Kidney (tissue), 14 donors: ENCODE measurements around the gene INPP5A. TPM values are rescaled to one million over a fixed set of nuclear protein-coding genes. Genes with fewer than 3 reads are reported as not detected.

Experiments
- DNase-seq, 5 donors: peaks; one replicate each; pipeline ENCODE4 v3.0.0-alpha.2; 2013 to 2020
- FAIRE-seq: peaks from 2 replicates; lab custom pipeline; 2012; peaks lifted over from hg19 to GRCh38; lab: Jason Lieb, UNC
- H3K27ac ChIP-seq, 2 donors: one replicate each; pipeline ENCODE4 v1.7.0; 2013; ENCODE audit warnings: low read depth in 2 of 2, low read length in 2 of 2, inconsistent platforms in 1 of 2
- H3K27me3 ChIP-seq: one replicate; pipeline ENCODE4 v1.7.1; 2013; ENCODE audit warnings: low read length, inconsistent platforms; ENCODE audit not compliant: control insufficient read depth, insufficient read depth
- H3K36me3 ChIP-seq, 3 donors: one replicate each; pipeline versions ENCODE4 v1.7.0 to v1.7.1; 2013; ENCODE audit warnings: low read length in 3 of 3, control low read depth in 1 of 3, inconsistent platforms in 1 of 3; ENCODE audit not compliant: insufficient read depth in 3 of 3, control insufficient read depth in 2 of 3
- H3K4me1 ChIP-seq, 3 donors: one replicate each; pipeline versions ENCODE4 v1.7.0 to v1.7.1; 2013; ENCODE audit warnings: low read length in 3 of 3, inconsistent platforms in 1 of 3, low read depth in 1 of 3; ENCODE audit not compliant: control insufficient read depth in 2 of 3, insufficient read depth in 2 of 3
- H3K4me3 ChIP-seq, 3 donors: one replicate each; pipeline versions ENCODE4 v1.7.0 to v1.8.1; 2013; ENCODE audit warnings: low read length in 3 of 3, control low read depth in 1 of 3, inconsistent platforms in 1 of 3
- H3K9ac ChIP-seq, 3 donors: one replicate each; pipeline versions ENCODE4 v1.7.0 to v1.7.1; 2013; ENCODE audit warnings: low read length in 3 of 3, control low read depth in 1 of 3, inconsistent platforms in 1 of 3
- H3K9me3 ChIP-seq, 3 donors: one replicate each; pipeline versions ENCODE4 v1.7.0 to v1.7.1; 2013; ENCODE audit warnings: low read length in 3 of 3, control low read depth in 1 of 3, inconsistent platforms in 1 of 3; ENCODE audit not compliant: control insufficient read depth in 2 of 3, insufficient read depth in 1 of 3
- CTCF ChIP-seq: IDR thresholded peaks from 3 replicates; pipeline ENCODE4 v1.5.1; 2012; ENCODE audit warnings: mild to moderate bottlenecking, moderate library complexity, borderline replicate concordance; ENCODE audit not compliant: insufficient read depth; ENCODE audit errors: extremely low read depth
- intact Hi-C: fragments of 100-400 bp; cut with DNase I; formaldehyde crosslinking; loops from one replicate; pipeline ENCODE4 v1.11.1; 2022
- polyA plus RNA-seq: library from polyadenylated mRNA; stranded (reverse); fragments of 350-450 nt; fragmentation: Illumina TruSeq; extraction: RNeasy Lipid Tissue Mini Kit (QIAGEN cat#74804); gene quantifications from one replicate; pipeline ENCODE4 v1.2.3, GENCODE V29; 2014; ENCODE audit warnings: low read depth, low replicate concordance; ENCODE audit not compliant: insufficient read depth
- total RNA-seq: library from RNA; stranded (reverse); fragmentation: NEBNext Ultra II Directional; extraction: Animal tissue kit (Norgen Biotek cat#: 25700); gene quantifications from one replicate; pipeline ENCODE4 v1.2.1, GENCODE V29; 2021
- donor health status: control.
- donor health status: control.
- donor health status: control.
- donor health status: control.
- donor health status: control.
- donor health status: DM: yes; HTN: yes; CAD: no.
- donor health status: Normal renal cell carcinoma (clear cell type).

The INPP5A gene
- total and polyA plus RNA-seq, 2 donors from 2014 or later = 20.8 to 40.3 TPM

GRCh38 chr10:132707776-132708171 lies 170.2 kb downstream of the INPP5A start:
- Histone ChIP-seq H3K4me1 (no peaks in the 10 kb centered on the region), H3K9me3 (peaks cover 0 to 14% (median 0%) of the 10 kb centered on the region in 3 donors), H3K27ac (no peak overlapping the region), H3K27me3 (no peaks in the 10 kb centered on the region), H3K9ac (no peak overlapping the region), H3K4me3 (no peak overlapping the region), H3K36me3 (peaks cover 0 to 10% (median 4%) of the 10 kb centered on the region in 3 donors)
- FAIRE-seq (no peak), DNase-seq (peak in 2 of 5 donors; percentile 35 to 66)
- no peak for TF ChIP-seq CTCF
- intact Hi-C loops = no loop called here

- TF ChIP-seq CTCF = no peak
- FAIRE-seq (no peak), DNase-seq (peak in 2 of 5 donors; percentile 38 to 40)
- Histone ChIP-seq H3K4me1 (peaks cover 0 to 3% (median 0%) of the 10 kb centered on the region in 3 donors), H3K27ac (no peak overlapping the region), H3K36me3 (peaks cover 0 to 10% (median 7%) of the 10 kb centered on the region in 3 donors), H3K9me3 (peaks cover 0 to 14% (median 0%) of the 10 kb centered on the region in 3 donors), H3K27me3 (no peaks in the 10 kb centered on the region), H3K4me3 (no peak overlapping the region), H3K9ac (no peak overlapping the region)
- intact Hi-C loops = no loop called here
Observed at GRCh38 chr10:132708441-132708840, 170.9 kb downstream of the INPP5A start.

- H3K27me3 ChIP-seq = no peaks in the 10 kb centered on the region
- H3K27ac ChIP-seq = no peak overlapping the region
- peaks cover 0 to 3% (median 0%) of the 10 kb centered on the region in 3 donors for H3K4me1 ChIP-seq
- DNase-seq (peak in 2 of 5 donors; percentile 40 to 51), FAIRE-seq (no peak)
- peaks cover 0 to 10% (median 7%) of the 10 kb centered on the region in 3 donors for H3K36me3 ChIP-seq
- H3K9ac ChIP-seq = no peak overlapping the region
- intact Hi-C loops = no loop called here
- no peak for TF ChIP-seq CTCF
- H3K4me3 ChIP-seq = no peak overlapping the region
- H3K9me3 ChIP-seq = peaks cover 0 to 14% (median 0%) of the 10 kb centered on the region in 3 donors
Observed at GRCh38 chr10:132708936-132709335, 171.3 kb downstream of the INPP5A start.
